K562 (cell line): ENCODE measurements around the gene APOB.

Experiments
- BHLHE40 ChIP-seq: IDR thresholded peaks from 2 replicates; pipeline ENCODE4 v1.6.1; 2011; ENCODE audit warnings: low read length, improper control_type of control experiment
- CTCF ChIP-seq, 3 experiments: IDR thresholded peaks in 2 of 3; conservative IDR thresholded peaks in 1 of 3; 2 replicates each; pipeline ENCODE4 v1.5.1; 2011 to 2012; ENCODE audit warnings: low read length in 3 of 3, mild to moderate bottlenecking in 3 of 3, control low read depth in 2 of 3, improper control_type of control experiment in 1 of 3, inconsistent platforms in 1 of 3, low read depth in 1 of 3, mixed read lengths in 1 of 3, moderate library complexity in 1 of 3; ENCODE audit not compliant: insufficient read depth in 2 of 3
- ELK1 ChIP-seq: sonication (generic); formaldehyde crosslinking; IDR thresholded peaks from 2 replicates; pipeline ENCODE4 v1.8.1; 2022; ENCODE audit warnings: missing genetic modification reagents
- FOXJ3 ChIP-seq: sonication (generic); formaldehyde crosslinking; IDR thresholded peaks from 2 replicates; pipeline ENCODE4 v1.4.0; 2020; ENCODE audit warnings: mild to moderate bottlenecking, missing genetic modification reagents
- MTA3 ChIP-seq: fragments of 450-650 bp; formaldehyde crosslinking; IDR thresholded peaks from 2 replicates; pipeline ENCODE4 v1.6.1; 2017; ENCODE audit warnings: mild to moderate bottlenecking, borderline replicate concordance
- NFE2 ChIP-seq: IDR thresholded peaks from 2 replicates; pipeline ENCODE4 v1.6.1; 2014; ENCODE audit warnings: antibody characterized with exemption, low read depth
- POLR2AphosphoS5 ChIP-seq: IDR thresholded peaks from 2 replicates; pipeline ENCODE4 v1.6.1; 2011; ENCODE audit warnings: mild to moderate bottlenecking, low read depth, low read length, moderate library complexity; ENCODE audit not compliant: control insufficient read depth, insufficient read depth
- SETDB1 ChIP-seq: IDR thresholded peaks from one replicate; pipeline ENCODE4 v1.6.1; 2012; ENCODE audit warnings: low read length, control low read depth, inconsistent platforms
- SIRT6 ChIP-seq: IDR thresholded peaks from one replicate; pipeline ENCODE4 v1.6.1; 2012; ENCODE audit warnings: low read depth, mild to moderate bottlenecking, control low read depth, inconsistent platforms, low read length, moderate library complexity
- TCF7L2 ChIP-seq: fragments of 150-350 bp; IDR thresholded peaks from 2 replicates; pipeline ENCODE4 v1.6.1; 2016; ENCODE audit warnings: low read depth, mild to moderate bottlenecking, low read length, moderate library complexity
- ZKSCAN8 ChIP-seq: fragments of 200-800 bp; sonication (Bioruptor generic); IDR thresholded peaks from 2 replicates; pipeline ENCODE4 v1.6.1; 2016; ENCODE audit warnings: missing genetic modification characterization, missing compliant biosample characterization
- TF ChIP-seq, protein P1 (sequence below): sonication (generic); formaldehyde crosslinking; IDR thresholded peaks from 2 replicates; pipeline ENCODE4 v1.9.0; 2022; ENCODE audit warnings: mild to moderate bottlenecking, missing genetic modification reagents
- TF ChIP-seq, protein P2 (sequence below): fragments of 250-450 bp; sonication (Bioruptor Pico); IDR thresholded peaks from 2 replicates; pipeline ENCODE4 v1.5.0; 2021
- TF ChIP-seq, protein P3 (sequence below): sonication (generic); formaldehyde crosslinking; IDR thresholded peaks from 2 replicates; pipeline ENCODE4 v1.8.0; 2023; ENCODE audit warnings: mild to moderate bottlenecking, missing genetic modification reagents

- TF ChIP-seq, protein P1, sequence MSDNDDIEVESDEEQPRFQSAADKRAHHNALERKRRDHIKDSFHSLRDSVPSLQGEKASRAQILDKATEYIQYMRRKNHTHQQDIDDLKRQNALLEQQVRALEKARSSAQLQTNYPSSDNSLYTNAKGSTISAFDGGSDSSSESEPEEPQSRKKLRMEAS (CRISPR knock-in tag), result no peak
- TF ChIP-seq ELK1 (CRISPR knock-in tag) (no peak), CTCF (IDR thresholded peaks at IDR 0.05 in 2 of 3, conservative IDR thresholded peaks at IDR 0.05 in 1 of 3; ENCODE audit: insufficient read depth in 2 of 3, low read depth in 1 of 3, low read length in 3 of 3) (no peak), ZKSCAN8 (CRISPR knock-in tag) (no peak), POLR2AphosphoS5 (no peak), MTA3 (no peak), NFE2 (no peak), FOXJ3 (CRISPR knock-in tag) (no peak), TCF7L2 (no peak), SETDB1 (no peak), SIRT6 (no peak), BHLHE40 (no peak)
- TF ChIP-seq, protein P2, sequence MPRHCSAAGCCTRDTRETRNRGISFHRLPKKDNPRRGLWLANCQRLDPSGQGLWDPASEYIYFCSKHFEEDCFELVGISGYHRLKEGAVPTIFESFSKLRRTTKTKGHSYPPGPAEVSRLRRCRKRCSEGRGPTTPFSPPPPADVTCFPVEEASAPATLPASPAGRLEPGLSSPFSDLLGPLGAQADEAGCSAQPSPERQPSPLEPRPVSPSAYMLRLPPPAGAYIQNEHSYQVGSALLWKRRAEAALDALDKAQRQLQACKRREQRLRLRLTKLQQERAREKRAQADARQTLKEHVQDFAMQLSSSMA (CRISPR knock-in tag), result no peak
- TF ChIP-seq, protein P3, sequence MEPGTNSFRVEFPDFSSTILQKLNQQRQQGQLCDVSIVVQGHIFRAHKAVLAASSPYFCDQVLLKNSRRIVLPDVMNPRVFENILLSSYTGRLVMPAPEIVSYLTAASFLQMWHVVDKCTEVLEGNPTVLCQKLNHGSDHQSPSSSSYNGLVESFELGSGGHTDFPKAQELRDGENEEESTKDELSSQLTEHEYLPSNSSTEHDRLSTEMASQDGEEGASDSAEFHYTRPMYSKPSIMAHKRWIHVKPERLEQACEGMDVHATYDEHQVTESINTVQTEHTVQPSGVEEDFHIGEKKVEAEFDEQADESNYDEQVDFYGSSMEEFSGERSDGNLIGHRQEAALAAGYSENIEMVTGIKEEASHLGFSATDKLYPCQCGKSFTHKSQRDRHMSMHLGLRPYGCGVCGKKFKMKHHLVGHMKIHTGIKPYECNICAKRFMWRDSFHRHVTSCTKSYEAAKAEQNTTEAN, result no peak
Measured at GRCh38 chr2:21008014-21008789, 35.7 kb downstream of the APOB start.
